Fibroblast of skin of back (primary cell): ENCODE data around the gene SLC6A17.

ENCODE experiments used
- DNase-seq: peaks from one replicate; pipeline ENCODE4 v3.0.0-alpha.2; 2013

The SLC6A17 gene

GRCh38 chr1:110135666-110136065, 14.6 kb upstream of the SLC6A17 start:
- no peak for DNase-seq

- no peak for DNase-seq
Measured at GRCh38 chr1:110136911-110137310, 13.4 kb upstream of the SLC6A17 start.

DNA sequence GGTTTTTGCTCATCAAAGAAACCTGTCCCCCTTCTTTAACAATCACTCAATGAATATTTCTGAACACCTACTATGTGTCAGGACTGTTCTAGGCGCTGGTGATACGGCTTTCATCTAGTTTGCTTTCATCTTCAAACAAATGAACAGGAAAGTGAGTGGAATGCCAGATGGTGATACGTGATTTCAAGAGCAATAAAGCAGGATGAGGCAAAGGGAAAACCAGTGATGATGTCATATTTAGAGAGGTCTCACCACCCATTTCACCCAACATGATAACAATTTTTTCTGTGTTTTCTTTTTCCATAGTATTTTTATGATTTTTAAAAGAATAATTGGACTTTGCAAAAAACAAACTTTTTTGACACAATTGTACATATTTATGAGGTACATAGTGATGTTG, 11.3 kb upstream of the SLC6A17 start:
- DNase-seq, result no peak

GRCh38 chr1:110144366-110144765, 5.9 kb upstream of the SLC6A17 start:
- DNase-seq, result no peak

GRCh38 chr1:110148961-110149360, 1.3 kb upstream of the SLC6A17 start:
- no peak for DNase-seq

DNA sequence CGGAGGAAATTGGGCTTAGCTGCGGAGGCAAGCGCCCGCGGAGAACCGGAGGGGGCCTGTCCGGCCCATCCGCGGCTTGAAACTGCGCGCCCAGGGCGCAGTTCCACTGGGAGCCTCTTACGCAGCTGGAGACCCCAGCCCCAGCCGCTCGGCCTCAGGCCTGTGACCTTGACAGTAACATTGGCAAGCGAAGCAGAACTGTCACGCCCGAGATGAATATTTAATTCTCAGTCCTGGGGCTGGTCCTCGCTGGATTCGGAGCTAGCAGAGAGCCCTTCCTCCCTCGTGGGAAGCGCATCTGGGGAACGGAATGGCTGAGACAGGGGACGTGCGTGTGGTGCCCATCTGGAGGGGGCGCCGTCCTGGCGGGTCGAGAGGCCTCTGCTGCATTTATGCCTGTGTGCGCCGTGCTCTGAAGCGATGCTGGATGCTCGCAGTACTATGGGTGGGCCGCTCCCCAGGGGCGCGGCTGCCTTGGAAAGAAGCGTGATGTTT, 928 bp downstream of the SLC6A17 start:
- no peak for DNase-seq

- DNase-seq, result peak; percentile 64
Measured at GRCh38 chr1:110152133-110152785, 2.0 kb downstream of the SLC6A17 start.

- no peak for DNase-seq
Measured at GRCh38 chr1:110153407-110153950, 3.2 kb downstream of the SLC6A17 start.

DNA sequence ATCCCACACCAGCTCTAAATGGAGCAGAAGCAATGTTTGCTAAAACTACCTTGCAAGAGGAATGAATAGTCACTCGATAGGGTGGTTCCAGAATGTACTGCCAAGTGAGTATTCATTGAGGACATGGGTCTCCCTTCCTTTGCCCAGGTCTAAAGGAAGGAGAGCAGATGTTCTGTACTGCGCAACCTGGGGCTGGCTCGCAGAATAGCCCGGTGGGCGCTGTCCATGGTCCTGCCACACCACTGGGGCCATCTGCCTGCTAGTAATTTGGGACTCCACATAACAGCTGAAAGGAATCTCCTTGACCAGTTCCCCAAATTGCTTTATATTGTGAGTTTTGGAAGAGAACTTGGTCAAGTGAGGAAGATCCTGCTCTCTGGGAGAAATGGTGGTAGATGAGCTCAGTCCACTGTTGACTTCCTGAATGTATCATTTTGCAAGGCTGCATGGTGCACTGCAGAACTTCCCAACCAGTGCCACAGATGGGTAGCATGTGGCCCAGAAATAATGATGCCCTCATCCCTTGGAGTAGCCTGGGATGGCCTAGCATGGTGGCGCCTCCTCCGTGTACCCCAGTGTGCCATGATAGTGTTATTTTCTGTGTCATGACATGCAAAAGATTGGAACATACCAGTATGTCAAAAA, 5.7 kb downstream of the SLC6A17 start:
- DNase-seq, result peak; percentile 54

GRCh38 chr1:110158261-110158660, 8.0 kb downstream of the SLC6A17 start:
- DNase-seq, result no peak

- no peak for DNase-seq
Measured at GRCh38 chr1:110159168-110159567, 8.9 kb downstream of the SLC6A17 start.

GRCh38 chr1:110160538-110161100, 10.3 kb downstream of the SLC6A17 start:
- DNase-seq, result no peak

DNA sequence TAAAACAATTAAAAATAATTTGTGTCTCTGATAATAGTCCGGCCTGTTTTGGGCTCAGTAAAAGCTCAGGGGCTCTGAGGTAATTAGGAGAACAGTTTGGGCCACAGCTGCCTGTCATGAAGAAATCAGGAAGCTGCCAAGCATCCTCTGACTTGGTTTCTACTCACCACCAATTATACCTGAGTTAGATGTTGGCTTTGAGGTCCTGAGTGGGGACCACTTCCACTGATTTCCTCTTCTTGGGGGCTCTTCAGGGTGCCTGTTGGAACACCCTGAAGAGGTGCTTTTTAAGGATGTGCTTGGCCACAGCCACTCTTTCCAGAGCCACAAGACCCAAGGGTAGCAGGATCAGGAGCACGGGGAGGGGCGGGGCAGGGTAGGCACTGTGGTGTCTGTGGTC, 10.9 kb downstream of the SLC6A17 start:
- no peak for DNase-seq

DNA sequence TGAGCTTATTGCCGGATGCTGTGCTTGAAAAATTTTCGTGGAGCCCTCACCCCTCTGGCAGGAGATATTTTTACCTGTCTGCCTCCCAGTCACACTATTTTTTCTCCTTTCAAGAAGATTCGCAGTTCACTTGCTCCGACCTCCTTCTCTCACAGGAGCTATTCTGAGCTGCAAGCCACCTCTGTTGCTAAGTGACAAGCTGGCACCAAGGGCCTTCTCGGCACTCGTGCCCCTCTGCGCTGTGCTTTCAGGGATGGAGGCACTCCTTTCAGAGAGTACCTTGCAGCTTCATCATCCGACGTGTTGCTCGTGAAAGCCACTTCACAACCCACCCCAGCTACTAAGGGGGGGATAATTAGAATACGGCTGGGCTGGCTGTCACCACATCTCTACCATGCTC, 11.6 kb downstream of the SLC6A17 start:
- DNase-seq, result no peak

DNA sequence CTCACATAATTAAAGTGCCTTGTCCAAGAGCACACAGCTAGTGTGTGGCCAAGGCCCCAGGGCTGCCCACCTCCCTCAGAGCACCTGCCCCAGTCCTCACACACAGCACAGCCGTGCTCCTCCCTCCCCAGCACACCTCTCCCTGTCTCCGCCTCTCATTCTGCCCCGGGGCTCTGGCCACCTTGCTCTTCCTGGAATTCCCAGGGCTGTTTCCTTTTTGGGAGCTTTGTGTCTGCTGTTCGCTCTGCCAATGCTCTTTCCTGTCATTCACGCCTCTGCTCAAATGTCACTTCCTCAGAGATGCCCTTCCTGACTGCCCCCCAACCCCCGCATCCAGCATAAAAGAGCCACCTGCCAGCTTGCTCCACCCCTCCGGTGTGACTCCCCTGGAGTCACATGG, 13.3 kb downstream of the SLC6A17 start:
- DNase-seq, result no peak

DNA sequence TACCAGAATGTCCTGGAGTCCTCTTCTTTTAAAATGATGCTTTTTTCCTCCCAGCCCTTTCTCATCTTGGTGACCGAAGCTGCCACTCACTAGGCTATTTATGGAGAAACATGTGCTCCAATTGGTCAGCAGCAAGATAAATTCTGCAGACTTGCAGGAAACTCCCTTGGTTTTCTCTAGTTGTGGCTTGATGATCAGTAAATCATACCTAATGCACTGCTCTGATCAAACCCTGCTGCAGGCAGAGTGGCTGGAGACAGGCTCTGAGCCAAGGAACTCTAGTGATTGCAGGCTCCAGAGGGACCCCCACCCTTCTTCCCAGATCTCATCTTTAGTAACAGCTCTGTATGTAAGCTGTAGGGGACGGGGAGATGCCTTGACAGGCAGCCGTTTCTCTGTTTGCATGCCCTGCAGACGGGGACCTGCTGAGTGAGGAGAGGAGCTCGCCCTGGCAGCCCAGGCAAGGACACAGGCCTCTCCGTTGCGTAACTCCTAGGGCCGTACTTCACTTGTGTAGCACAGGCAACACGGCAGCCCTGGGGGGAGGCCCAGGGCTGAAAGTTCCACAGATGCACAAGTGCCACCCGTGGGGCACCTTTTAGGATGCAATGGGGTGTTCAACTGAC, 14.5 kb downstream of the SLC6A17 start:
- no peak for DNase-seq

DNA sequence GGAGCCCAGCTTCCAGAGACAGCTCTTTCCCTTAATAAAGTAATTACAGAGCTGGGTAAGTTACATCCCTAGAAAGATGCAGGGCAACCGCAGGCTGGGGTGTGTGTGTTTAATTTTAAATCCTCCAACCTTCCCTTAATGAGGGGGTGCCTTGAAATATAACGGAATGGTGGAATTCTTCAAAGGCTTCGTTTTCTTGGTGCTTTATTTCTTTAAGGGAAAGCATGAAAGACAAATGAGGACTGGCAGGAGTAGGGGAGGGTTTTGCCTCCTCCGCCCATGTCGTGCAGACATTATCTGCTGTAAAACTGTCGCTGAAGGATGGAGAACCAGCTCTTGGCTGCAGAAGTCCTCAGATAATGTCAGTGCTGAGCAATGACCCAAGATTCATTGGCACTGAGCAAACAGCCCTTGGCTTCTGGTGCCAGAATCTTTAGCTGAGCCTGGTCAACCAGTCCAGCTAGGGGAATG, 15.5 kb downstream of the SLC6A17 start:
- DNase-seq, result no peak

DNA sequence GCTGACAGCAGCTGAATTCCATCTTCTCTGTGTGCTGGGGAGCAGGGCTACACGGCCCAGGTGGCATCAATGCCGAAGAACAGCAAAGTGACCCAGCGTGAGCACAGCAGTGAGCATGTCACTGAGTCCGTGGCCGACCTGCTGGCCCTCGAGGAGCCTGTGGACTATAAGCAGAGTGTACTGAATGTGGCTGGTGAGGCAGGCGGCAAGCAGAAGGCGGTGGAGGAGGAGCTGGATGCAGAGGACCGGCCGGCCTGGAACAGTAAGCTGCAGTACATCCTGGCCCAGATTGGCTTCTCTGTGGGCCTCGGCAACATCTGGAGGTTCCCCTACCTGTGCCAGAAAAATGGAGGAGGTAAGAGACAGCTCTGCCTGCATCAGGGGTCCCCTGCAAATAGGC, 16.6 kb downstream of the SLC6A17 start:
- no peak for DNase-seq

- no peak for DNase-seq
Measured at GRCh38 chr1:110170766-110171733, 20.8 kb downstream of the SLC6A17 start.

DNA sequence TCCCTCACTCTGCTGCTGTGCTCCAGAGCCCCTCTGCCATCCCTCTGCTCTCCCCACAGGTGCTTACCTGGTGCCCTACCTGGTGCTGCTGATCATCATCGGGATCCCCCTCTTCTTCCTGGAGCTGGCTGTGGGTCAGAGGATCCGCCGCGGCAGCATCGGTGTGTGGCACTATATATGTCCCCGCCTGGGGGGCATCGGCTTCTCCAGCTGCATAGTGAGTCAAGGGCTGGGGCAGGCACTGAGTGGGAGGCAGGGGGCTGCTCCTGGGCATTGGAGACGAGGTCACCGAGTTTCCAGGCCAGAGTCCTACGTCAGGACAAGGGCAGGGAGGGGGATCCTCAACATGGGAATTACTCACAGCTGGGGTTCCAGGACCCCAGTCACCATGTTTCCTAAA, 21.7 kb downstream of the SLC6A17 start:
- no peak for DNase-seq

DNA sequence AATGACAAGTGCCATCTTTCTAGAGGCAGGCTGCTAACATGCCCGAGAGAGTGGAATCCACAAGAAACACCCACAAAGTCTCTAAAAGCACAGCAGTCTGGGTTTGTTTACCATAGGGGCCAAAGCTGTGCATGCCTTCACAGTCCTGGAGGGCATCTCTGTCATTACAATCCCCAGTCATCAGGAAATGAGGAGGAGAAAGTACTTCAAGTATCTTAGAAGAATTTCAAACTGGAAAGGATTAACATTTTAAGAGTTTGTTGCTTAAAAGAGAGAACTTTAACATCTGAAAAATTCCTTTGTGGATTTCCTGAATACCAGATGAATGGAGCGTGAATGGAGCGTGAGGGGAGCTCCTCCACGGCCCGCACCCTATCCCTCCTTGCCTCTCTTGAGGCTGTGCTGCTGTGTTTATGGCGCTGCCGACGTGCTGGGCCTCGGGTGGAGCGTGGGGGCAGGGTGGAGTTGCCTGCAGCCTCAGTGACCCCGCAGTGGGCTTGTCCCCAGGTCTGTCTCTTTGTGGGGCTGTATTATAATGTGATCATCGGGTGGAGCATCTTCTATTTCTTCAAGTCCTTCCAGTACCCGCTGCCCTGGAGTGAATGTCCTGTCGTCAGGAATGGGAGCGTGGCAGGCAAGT, 23.3 kb downstream of the SLC6A17 start:
- DNase-seq, result peak; percentile 59
